A549 (cell line): ENCODE data around the gene GIT1. TPM values are rescaled to one million over a fixed set of nuclear protein-coding genes. Genes with fewer than 3 reads are reported as not detected.

Experiments used
- ATAC-seq, 2 experiments: fragments of 200-7000 bp in 1 of 2; fragments of >200 bp in 1 of 2; cut with Nextera tagmentation in 1 of 2; cut with Tn5 transposase in 1 of 2; 3 replicates each; pipeline versions ENCODE4 v1.8.0 to v1.9.1; 2018 to 2020; ENCODE audit warnings: mild to moderate bottlenecking in 1 of 2, moderate library complexity in 1 of 2
- CTCF ChIA-PET: fragments of 300-600 bp; sonication (Branson Sonifier 250); formaldehyde crosslinking; extraction: SDS; loops from one replicate; lab custom pipeline; 2021; ENCODE audit warnings: antibody characterized with exemption, inconsistent platforms; lab: Yijun Ruan, JAX
- POLR2A ChIA-PET: fragments of 350-600 bp; formaldehyde crosslinking; extraction: SDS; loops from one replicate; lab custom pipeline; 2021; ENCODE audit warnings: antibody characterized with exemption, inconsistent platforms; lab: Yijun Ruan, JAX
- DNase-seq, 2 experiments: peaks; one replicate each; pipeline versions ENCODE4 v3.0.0 to v3.0.0-alpha.2; 2011 to 2016; ENCODE audit warnings: low read depth in 1 of 2, low spot score in 1 of 2
- FAIRE-seq: peaks from 2 replicates; lab custom pipeline; 2011; peaks lifted over from hg19 to GRCh38; lab: Jason Lieb, UNC
- H3K27ac ChIP-seq, 2 experiments: fragments of >200 bp; sonication (Bioruptor Twin); formaldehyde crosslinking; 3 replicates each; pipeline ENCODE4 v1.5.1; 2016 to 2017
- H3K4me1 ChIP-seq: fragments of >200 bp; sonication (Bioruptor Twin); formaldehyde crosslinking; 3 replicates; pipeline ENCODE4 v1.6.1; 2016
- H3K4me2 ChIP-seq: fragments of >200 bp; sonication (Bioruptor Twin); formaldehyde crosslinking; 3 replicates; pipeline ENCODE4 v1.6.1; 2016
- H3K4me3 ChIP-seq: fragments of >200 bp; sonication (Bioruptor Twin); formaldehyde crosslinking; 3 replicates; pipeline ENCODE4 v1.5.1; 2016
- H3K9me3 ChIP-seq: fragments of >200 bp; sonication (Bioruptor Twin); formaldehyde crosslinking; 3 replicates; pipeline ENCODE4 v1.6.1; 2016
- CHD2 ChIP-seq: fragments of 150-350 bp; IDR thresholded peaks from 2 replicates; pipeline ENCODE4 v1.6.1; 2014; ENCODE audit warnings: low read length; ENCODE audit not compliant: partially characterized antibody
- E2F6 ChIP-seq: IDR thresholded peaks from 2 replicates; pipeline ENCODE4 v1.6.1; 2012; ENCODE audit warnings: low read depth, borderline replicate concordance
- EHF ChIP-seq: fragments of 250-450 bp; sonication (Bioruptor Pico); IDR thresholded peaks from 2 replicates; pipeline ENCODE4 v1.5.0; 2020; ENCODE audit warnings: mild to moderate bottlenecking
- EP300 ChIP-seq, 2 experiments: fragments of >200 bp; sonication (Bioruptor Twin); formaldehyde crosslinking; IDR thresholded peaks; 2 replicates in 1 of 2; 3 replicates in 1 of 2; pipeline ENCODE4 v1.6.1; 2016 to 2017
- FOSL2 ChIP-seq, 2 experiments: fragments of 450-650 bp in 1 of 2; fragments of >200 bp in 1 of 2; sonication (Bioruptor Twin) in 1 of 2; formaldehyde crosslinking; IDR thresholded peaks; 2 replicates each; pipeline versions ENCODE4 v1.5.0 to v1.6.1; 2016 to 2020; ENCODE audit warnings: mild to moderate bottlenecking in 1 of 2, moderate library complexity in 1 of 2
- HDAC2 ChIP-seq: fragments of 200-600 bp; sonication (generic); IDR thresholded peaks from 2 replicates; pipeline ENCODE4 v1.6.1; 2016
- HEYL ChIP-seq: fragments of 250-450 bp; sonication (Bioruptor Pico); IDR thresholded peaks from 2 replicates; pipeline ENCODE4 v1.8.0; 2021; ENCODE audit warnings: mild to moderate bottlenecking, moderate library complexity
- HOXB5 ChIP-seq: fragments of 250-450 bp; sonication (Bioruptor Pico); IDR thresholded peaks from 2 replicates; pipeline ENCODE4 v1.5.0; 2020; ENCODE audit warnings: mild to moderate bottlenecking, moderate library complexity
- MAZ ChIP-seq: fragments of 150-350 bp; IDR thresholded peaks from 2 replicates; pipeline ENCODE4 v1.6.1; 2014; ENCODE audit warnings: antibody characterized with exemption, low read depth, low read length, borderline replicate concordance
- NPAS2 ChIP-seq: fragments of 250-450 bp; sonication (Bioruptor Pico); IDR thresholded peaks from 2 replicates; pipeline ENCODE4 v1.8.0; 2022; ENCODE audit warnings: mild to moderate bottlenecking, moderate library complexity, borderline replicate concordance
- NR3C1 ChIP-seq: fragments of >200 bp; sonication (Bioruptor Twin); formaldehyde crosslinking; IDR thresholded peaks from 3 replicates; pipeline ENCODE4 v1.6.1; 2017
- RAD21 ChIP-seq, 2 experiments: fragments of >200 bp in 1 of 2; sonication (Bioruptor Twin) in 1 of 2; formaldehyde crosslinking in 1 of 2; IDR thresholded peaks in 1 of 2; conservative IDR thresholded peaks in 1 of 2; 2 replicates in 1 of 2; 3 replicates in 1 of 2; pipeline ENCODE4 v1.6.1; 2012 to 2018; ENCODE audit warnings: inconsistent platforms in 1 of 2
- TFCP2L1 ChIP-seq: fragments of 250-450 bp; sonication (Bioruptor Pico); IDR thresholded peaks from 2 replicates; pipeline ENCODE4 v1.5.0; 2021; ENCODE audit warnings: mild to moderate bottlenecking
- ZFP36 ChIP-seq: fragments of 450-650 bp; IDR thresholded peaks from 2 replicates; pipeline ENCODE4 v1.6.1; 2014; ENCODE audit warnings: borderline replicate concordance; ENCODE audit not compliant: partially characterized antibody
- WGBS: methylation state at CpG from one replicate; pipeline ENCODE4 v1.1.6; 2017; ENCODE audit errors: missing lambda C conversion rate; 5-methylcytosine and 5-hydroxymethylcytosine counted together
- polyA plus RNA-seq, 4 experiments: library from polyadenylated mRNA; depleted of rRNA in 3 of 4; stranded (reverse); fragments of >200 nt; fragmentation: RNase III in 1 of 4; extraction: RNeasy Plus Mini Kit Qiagen cat#74134 plus additional on column Dnase treatment in 1 of 4; gene quantifications; 2 replicates in 3 of 4; 3 replicates in 1 of 4; pipeline ENCODE4 v1.2.3, GENCODE V29; 2011 to 2017
- TF ChIP-seq, protein P1 (sequence below): IDR thresholded peaks from 2 replicates; pipeline ENCODE4 v1.6.1; 2012
- TF ChIP-seq, protein P2 (sequence below): fragments of 200-600 bp; sonication (generic); IDR thresholded peaks from 2 replicates; pipeline ENCODE4 v1.6.1; 2016; ENCODE audit warnings: antibody characterized with exemption, mild to moderate bottlenecking, moderate library complexity

Gene GIT1
- polyA plus RNA-seq, 2 of the 4 experiments (the other 2 are of a cell fraction), result 47.8 to 53.0 TPM

DNA sequence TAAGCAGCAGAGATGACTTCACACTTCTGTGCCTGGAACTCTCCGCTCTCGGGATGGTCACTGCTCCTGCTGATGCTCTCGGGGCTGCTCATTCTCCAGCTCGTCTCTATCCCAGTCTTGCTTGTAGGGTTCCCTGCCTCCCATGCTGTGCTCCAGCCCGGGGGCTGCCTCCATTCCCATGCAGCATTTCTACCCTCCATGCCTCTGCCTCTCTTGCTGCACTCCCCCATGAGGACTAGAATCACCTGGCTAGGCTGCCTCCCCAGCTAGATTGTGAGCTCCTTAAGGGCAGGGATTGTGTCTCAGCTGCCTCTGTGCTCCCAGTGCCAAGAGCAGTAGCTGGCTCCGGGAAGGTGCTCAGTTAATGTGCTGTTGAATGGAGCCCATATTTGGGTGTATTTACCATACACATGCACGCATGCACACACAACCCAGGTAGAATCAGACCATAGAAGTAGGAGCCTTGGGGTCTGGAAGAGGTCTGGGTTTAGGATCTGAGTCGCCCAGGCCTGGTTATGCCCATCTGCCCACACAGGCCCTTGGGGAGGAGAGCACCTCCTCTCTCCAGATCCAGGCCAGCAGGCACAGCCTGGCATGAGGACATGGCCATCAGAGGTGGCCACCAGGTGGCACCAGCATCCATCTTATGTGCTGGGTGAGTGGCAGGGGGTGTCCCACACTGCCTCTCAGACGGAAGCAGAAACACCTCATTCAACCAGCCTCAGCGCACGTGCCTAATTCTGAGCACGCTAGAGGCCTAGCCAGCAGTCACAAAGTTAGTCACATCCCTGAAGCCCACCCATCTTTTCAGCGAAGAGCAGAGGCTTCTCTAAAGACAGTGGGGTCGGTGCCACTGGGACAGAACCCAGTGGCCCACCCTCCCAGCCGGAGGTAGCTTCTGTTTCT, 9.3 kb downstream of the GIT1 start (continued):
- TF ChIP-seq EP300 (IDR thresholded peaks at IDR 0.05) (no peak), RAD21 (conservative IDR thresholded peaks at IDR 0.05 in 1 of 2, IDR thresholded peaks at IDR 0.05 in 1 of 2) (peak; percentile 95), NPAS2 (CRISPR knock-in tag) (0 out of 2 replicates have a peak, but pooled peaks have one; percentile 10), HDAC2 (no peak), ZFP36 (no peak), TFCP2L1 (CRISPR knock-in tag) (no peak), E2F6 (peak; percentile 85), FOSL2 (IDR thresholded peaks at IDR 0.05) (no peak), FOSL2 (CRISPR knock-in tag; IDR thresholded peaks at IDR 0.05) (no peak), HEYL (CRISPR knock-in tag) (0 out of 2 replicates have a peak, but pooled peaks have one; percentile 65), EHF (no peak)
- TF ChIP-seq, protein P1, sequence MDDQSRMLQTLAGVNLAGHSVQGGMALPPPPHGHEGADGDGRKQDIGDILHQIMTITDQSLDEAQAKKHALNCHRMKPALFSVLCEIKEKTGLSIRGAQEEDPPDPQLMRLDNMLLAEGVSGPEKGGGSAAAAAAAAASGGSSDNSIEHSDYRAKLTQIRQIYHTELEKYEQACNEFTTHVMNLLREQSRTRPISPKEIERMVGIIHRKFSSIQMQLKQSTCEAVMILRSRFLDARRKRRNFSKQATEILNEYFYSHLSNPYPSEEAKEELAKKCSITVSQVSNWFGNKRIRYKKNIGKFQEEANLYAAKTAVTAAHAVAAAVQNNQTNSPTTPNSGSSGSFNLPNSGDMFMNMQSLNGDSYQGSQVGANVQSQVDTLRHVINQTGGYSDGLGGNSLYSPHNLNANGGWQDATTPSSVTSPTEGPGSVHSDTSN, result peak; percentile 73; the same call in 1 of the 2 replicates
- TF ChIP-seq, all 56 proteins: peak for 16

- no peaks in the 10 kb centered on the region for H3K9me3 ChIP-seq
- FAIRE-seq (no peak), ATAC-seq (no peak), DNase-seq (no peak)
- CTCF ChIA-PET, result interaction anchor here (0.8 to 24.0 kb wide), 14 partner anchors 2 to 535 kb away, joined by 3 to 474 read pairs (median 27); partner anchors contain the start of genes ABHD15, ANKRD13B, CORO6 and TP53I13
- H3K4me2 ChIP-seq, result no peak overlapping the region
- peaks cover 20% of the 10 kb centered on the region for H3K4me1 ChIP-seq
- POLR2A ChIA-PET, result no interaction called here
- no peak for TF ChIP-seq NR3C1
- TF ChIP-seq CHD2, result no peak
- TF ChIP-seq, protein P2, sequence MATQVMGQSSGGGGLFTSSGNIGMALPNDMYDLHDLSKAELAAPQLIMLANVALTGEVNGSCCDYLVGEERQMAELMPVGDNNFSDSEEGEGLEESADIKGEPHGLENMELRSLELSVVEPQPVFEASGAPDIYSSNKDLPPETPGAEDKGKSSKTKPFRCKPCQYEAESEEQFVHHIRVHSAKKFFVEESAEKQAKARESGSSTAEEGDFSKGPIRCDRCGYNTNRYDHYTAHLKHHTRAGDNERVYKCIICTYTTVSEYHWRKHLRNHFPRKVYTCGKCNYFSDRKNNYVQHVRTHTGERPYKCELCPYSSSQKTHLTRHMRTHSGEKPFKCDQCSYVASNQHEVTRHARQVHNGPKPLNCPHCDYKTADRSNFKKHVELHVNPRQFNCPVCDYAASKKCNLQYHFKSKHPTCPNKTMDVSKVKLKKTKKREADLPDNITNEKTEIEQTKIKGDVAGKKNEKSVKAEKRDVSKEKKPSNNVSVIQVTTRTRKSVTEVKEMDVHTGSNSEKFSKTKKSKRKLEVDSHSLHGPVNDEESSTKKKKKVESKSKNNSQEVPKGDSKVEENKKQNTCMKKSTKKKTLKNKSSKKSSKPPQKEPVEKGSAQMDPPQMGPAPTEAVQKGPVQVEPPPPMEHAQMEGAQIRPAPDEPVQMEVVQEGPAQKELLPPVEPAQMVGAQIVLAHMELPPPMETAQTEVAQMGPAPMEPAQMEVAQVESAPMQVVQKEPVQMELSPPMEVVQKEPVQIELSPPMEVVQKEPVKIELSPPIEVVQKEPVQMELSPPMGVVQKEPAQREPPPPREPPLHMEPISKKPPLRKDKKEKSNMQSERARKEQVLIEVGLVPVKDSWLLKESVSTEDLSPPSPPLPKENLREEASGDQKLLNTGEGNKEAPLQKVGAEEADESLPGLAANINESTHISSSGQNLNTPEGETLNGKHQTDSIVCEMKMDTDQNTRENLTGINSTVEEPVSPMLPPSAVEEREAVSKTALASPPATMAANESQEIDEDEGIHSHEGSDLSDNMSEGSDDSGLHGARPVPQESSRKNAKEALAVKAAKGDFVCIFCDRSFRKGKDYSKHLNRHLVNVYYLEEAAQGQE, result no peak
- no peak for TF ChIP-seq MAZ
- no peak for TF ChIP-seq HOXB5
- TF ChIP-seq EHF, result no peak
- TF ChIP-seq NPAS2 (CRISPR knock-in tag), result no peak
- no peak overlapping the region for H3K4me3 ChIP-seq
- no peak overlapping the region for H3K27ac ChIP-seq
- WGBS, result 89% methylated on average over 14 of the region's 14 CpGs
Observed at GRCh38 chr17:29578626-29579485, 10.6 kb downstream of the GIT1 start.
